CD4-positive, alpha-beta T cell treated with Interleukin-12 subunit alpha and Interleukin-12 subunit beta, for 1 hour (primary cell): ENCODE measurements around the gene DUX4.
"Not testable (repeated sequence)": the region's sequence is repeated elsewhere in the genome, so short reads cannot be mapped to it uniquely, and the experiment has no call there.

Experiments
- DNase-seq: peaks from one replicate; pipeline ENCODE4 v3.0.0-alpha.2; 2020

The DUX4 gene

DNA sequence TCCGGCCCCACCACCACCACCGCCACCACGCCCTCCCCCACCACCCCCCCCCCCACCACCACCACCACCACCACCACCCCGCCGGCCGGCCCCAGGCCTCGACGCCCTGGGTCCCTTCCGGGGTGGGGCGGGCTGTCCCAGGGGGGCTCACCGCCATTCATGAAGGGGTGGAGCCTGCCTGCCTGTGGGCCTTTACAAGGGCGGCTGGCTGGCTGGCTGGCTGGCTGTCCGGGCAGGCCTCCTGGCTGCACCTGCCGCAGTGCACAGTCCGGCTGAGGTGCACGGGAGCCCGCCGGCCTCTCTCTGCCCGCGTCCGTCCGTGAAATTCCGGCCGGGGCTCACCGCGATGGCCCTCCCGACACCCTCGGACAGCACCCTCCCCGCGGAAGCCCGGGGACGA, at the start of gene DUX4:
Gene DUX4 (plus strand): TSS at position 347 of the 400 bp plus-strand sequence. CDS start 0 bp downstream, at position 347.
- DNase-seq: not testable (repeated sequence)

DNA sequence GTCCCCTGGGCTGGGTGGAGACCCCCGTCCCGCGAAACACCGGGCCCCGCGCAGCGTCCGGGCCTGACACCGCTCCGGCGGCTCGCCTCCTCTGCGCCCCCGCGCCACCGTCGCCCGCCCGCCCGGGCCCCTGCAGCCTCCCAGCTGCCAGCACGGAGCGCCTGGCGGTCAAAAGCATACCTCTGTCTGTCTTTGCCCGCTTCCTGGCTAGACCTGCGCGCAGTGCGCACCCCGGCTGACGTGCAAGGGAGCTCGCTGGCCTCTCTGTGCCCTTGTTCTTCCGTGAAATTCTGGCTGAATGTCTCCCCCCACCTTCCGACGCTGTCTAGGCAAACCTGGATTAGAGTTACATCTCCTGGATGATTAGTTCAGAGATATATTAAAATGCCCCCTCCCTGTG, 1.9 kb downstream of the DUX4 start:
- not testable (repeated sequence) for DNase-seq

DNA sequence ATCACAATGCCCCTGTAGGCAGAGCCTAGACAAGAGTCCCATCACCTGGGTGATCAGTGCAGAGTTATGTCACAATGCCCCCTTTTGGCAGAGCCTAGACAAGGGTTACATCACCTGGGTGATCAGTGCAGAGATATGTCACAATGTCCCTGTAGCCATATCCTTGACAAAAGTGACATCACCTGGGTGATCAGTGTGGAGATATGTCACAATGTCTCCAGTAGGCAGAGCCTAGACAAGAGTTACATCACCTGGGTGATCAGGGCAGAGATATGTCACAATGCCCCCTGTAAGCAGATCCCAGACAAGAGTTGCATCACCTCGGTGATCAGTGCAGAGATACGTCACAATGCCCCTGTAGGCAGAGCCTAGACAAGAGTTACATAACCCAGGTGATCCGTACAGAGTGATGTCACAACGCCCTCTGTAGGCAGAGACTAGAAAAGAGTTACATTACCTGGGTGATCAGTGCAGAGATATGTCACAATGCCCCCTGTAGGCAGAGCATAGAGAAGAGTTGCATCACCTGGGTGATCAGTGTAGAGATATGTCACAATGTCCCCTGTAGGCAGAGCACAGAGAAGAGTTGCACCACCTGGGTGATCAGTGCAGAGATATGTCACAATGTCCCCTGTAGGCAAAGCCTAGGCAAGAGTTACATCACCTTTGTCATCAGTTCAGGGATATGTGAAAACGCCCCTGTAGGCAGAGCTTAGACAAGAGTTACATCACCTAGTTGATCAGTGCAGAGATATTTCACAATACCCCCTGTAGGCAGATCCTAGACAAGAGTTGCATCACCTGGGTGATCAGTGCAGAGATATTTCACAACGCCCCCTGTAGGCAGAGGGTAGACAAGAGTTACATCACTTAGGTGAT, 4.4 kb downstream of the DUX4 start:
- not testable (repeated sequence) for DNase-seq

DNA sequence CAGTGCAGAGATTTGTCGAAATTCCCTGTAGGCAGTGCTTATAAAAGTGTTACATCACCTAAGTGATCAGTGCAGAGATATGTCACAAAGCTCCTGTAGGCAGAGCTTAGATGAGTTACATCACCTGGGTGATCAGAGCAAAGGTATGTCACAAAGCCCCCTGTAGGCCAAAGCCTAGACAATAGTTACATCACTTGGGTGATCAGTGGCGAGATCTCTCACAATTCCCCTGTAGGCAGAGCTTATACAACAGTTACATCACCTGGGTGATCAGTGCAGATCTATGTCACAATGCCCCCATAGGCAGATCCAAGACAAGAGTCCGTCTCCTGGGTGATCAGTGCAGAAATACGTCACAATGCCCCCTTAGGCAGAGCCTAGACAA, 5.0 kb downstream of the DUX4 start:
- not testable (repeated sequence) for DNase-seq

DNA sequence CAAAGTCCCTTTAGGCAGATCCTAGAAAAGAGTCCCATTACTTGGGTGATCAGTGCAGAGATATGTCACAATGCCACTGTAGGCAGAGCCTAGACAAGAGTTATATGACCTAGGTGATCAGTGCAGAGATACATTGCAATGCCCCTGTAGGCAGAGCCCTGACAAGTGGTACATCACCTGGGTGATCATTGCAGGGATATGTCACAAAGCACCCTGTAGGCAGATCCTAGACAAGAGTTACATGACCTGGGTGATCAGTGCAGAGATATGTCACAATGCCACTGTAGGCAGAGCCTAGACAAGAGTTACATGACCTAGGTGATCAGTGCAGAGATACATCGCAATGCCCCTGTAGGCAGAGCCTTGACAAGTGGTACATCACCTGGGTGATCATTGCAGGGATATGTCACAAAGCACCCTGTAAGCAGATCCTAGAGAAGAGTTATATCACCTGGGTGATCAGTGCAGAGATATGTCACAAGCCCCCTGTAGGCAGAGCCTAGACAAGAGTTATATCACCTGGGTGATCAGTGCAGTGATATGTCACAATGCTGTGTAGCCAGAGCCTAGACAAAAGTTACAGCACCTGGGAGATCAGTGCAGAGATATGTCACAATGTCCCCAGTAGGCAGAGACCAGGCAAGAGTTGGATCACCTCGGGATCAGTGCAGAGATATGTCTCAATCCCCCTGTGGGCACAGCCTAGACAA, 5.6 kb downstream of the DUX4 start:
- DNase-seq: not testable (repeated sequence)

DNA sequence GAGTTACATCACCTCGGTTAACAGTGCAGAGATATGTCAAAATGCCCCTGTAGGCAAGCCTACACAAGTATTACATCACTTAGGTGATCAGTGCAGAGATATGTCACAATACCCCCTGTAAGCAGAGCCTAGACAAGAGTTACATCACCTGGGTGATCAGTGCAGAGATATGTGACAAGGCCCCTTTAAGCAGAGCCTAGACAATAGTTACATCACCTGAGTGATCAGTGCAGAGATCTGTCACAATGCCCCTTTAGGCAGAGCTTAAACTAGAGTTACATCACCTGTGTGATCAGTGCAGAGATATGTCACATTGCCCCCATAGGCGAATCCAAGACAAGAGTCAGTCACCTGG, 6.1 kb downstream of the DUX4 start:
- DNase-seq: not testable (repeated sequence)

DNA sequence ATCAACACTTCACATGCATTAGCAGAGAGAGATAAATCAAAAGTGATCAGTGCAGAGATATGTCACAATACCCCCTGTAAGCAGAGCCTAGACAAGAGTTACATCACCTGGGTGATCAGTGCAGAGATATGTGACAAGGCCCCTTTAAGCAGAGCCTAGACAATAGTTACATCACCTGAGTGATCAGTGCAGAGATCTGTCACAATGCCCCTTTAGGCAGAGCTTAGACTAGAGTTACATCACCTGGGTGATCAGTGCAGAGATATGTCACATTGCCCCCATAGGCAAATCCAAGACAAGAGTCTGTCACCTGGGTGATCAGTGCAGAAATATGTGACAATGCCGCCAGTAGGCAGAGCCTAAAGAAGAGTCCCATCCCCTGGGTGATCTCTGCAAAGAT, 7.4 kb downstream of the DUX4 start:
- not testable (repeated sequence) for DNase-seq

DNA sequence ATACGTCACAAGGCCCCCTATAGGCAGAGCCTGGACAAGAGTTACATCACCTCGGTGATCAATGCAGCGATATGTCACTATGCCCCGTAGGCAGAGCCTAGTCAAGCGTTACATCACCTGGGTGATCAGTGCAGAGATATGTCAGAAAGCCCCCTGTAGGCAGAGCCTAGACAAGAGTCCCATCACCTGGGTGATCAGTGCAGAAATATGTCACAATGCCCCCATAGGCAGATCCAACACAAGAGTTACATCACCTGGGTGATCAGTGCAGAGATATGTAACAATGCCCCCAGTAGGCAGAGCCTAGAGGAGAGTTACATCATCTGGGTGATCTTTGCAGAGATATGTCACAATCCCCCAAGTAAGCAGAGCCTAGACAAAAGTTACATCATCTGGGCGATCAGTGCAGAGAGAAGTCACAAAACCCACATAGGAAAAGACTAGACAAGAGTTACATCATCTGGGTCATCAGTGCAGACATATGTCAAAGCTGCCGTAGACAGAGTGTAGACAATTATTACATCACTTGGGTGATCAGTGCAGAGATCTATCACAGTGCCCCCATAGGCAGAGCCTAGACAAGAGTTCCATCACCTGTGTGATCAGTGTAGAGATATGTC, 8.0 kb downstream of the DUX4 start:
- DNase-seq: not testable (repeated sequence)

DNA sequence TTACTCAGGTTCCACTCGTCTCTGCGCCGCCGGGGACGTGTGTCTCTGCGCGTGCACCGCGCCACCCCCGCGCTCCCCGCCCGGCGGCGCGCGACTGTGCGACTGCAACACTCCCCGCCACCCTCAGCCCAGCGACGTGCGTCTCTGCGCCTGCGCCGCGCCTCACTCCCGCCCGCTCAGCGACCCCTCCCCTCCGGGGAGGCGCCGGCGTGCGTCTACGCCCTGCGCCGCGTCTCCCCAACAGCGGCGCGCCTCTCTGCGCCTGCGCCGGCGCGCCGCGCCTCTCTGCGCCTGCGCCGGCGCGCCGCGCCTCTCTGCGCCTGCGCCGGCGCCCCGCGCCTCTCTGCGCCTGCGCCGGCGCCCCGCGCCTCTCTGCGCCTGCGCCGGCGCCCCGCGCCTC, 29.9 kb downstream of the DUX4 start:
- not testable (repeated sequence) for DNase-seq
